Measurements from ENCODE around the gene PPP1CA. TPM values are rescaled to one million over a fixed set of nuclear protein-coding genes. Genes with fewer than 3 reads are reported as not detected.

PPP1CA gene
- total RNA-seq (2022), result 384 and 389 TPM in 2 replicates
- percentile 86 among the genes with signal in this experiment for Bru-seq, nascent RNA
- percentile 96 among the genes with signal in this experiment for BruChase-seq, experiment 1, labeled RNA remaining after a 2-hour chase
- percentile 99 among the genes with signal in this experiment for BruChase-seq, experiment 2, labeled RNA remaining after a 6-hour chase
- long read RNA-seq, transcript PPP1CA-201 (7 exons, 1,389 nt), result minor isoform, 19 of 1,787 reads
- long read RNA-seq, transcript PPP1CA-203 (7 exons, 1,476 nt), result major isoform, 1,600 of 1,787 reads
- long read RNA-seq, transcript PPP1CA-204 (6 exons, 1,677 nt), result minor isoform, 29 of 1,787 reads
- long read RNA-seq, transcript PPP1CA-202 (6 exons, 1,054 nt), result minor isoform, 75 of 1,787 reads
- long read RNA-seq, partial matches to known transcripts, result 15 of 1,787 reads
- long read RNA-seq, other reads (novel, unspliced or antisense), result 36 of 1,787 reads

DNA sequence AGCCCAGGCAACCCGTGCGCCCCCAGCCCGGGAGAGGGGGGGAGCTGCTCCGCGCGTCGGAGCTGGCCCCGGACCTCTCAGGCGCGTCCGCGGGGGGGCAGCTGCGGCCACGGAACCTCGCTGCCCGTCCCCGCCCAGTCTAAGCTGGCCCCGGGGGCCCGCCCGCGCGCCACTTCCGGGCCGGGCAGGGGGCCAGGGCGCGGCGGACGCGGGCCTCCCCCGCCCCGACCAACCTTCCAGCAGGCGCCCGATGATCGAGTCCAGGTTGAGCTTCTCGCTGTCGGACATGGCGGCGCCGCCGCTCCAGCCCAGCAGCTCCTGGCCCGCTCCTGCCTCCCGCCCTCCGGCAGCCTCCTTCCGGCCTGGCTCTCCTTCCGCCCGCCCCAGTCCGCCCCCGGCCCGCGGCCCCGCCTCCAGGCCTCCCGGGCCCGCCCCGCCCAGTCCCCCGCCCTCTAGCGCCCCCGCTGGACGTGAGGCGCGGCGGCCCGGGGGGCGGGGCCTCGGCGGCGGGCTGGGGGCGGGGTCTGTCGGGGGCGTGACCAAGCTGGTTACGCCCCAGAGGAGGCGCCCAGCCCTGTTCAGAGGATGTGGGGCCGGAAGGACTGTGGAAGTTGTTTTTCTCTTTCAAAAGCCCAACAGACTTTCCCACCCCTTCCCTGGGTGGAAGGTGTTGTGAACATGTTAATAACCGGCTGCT is at the start of gene PPP1CA:
TSS of gene PPP1CA (minus strand) at position 364 of the 697 bp plus-strand sequence. CDS start at position 288, 76 bp downstream.
- H3K27me3 ChIP-seq (replicated peaks; ENCODE audit: control insufficient read depth, insufficient read depth, low read length), result no peaks in the 10 kb centered on the region
- DNase-seq, result peak; percentile 94 to 98
- ChIA-PET CTCF (interaction anchor here (0.5 to 2.5 kb wide), 35 partner anchors 9 to 546 kb away, joined by 3 to 73 read pairs (median 9); partner anchors contain the start of genes AIP, CARNS1, CLCF1 and CORO1B), POLR2A (interaction anchor here (0.6 to 2.8 kb wide), 30 partner anchors 10 to 326 kb away, joined by 3 to 63 read pairs (median 6); partner anchors contain the start of genes AIP, CORO1B, GSTP1 and KDM2A)
- H3K4me1 Mint-ChIP-seq (ENCODE audit: low read depth, unreplicated experiment), result peaks cover 2% of the 10 kb centered on the region
- peak within 1 kb of the TSS; percentile 69 for H3K4me3 ChIP-seq (ENCODE audit: low read depth, low read length)
- intact Hi-C loops (cut with micrococcal nuclease; ENCODE audit: unreplicated experiment), result loop anchor here (1.0 to 5.0 kb wide), 5 partner anchors 20 to 106 kb away; partner anchors contain the start of genes AIP, CDK2AP2, PITPNM1 and RPS6KB2
- peak within 1 kb of the TSS; percentile 75 for H3K4me3 Mint-ChIP-seq (ENCODE audit: unreplicated experiment)
- peak within 1 kb of the TSS; percentile 74 for H3K27ac Mint-ChIP-seq (ENCODE audit: unreplicated experiment)
- H3K36me3 Mint-ChIP-seq (ENCODE audit: insufficient read depth, unreplicated experiment), result peaks cover 48% of the 10 kb centered on the region
- no TSS peak for BruUV-seq (replicated peaks)
- no peaks in the 10 kb centered on the region for H3K27me3 Mint-ChIP-seq (ENCODE audit: insufficient read depth, unreplicated experiment)
- TF ChIP-seq, protein P1, sequence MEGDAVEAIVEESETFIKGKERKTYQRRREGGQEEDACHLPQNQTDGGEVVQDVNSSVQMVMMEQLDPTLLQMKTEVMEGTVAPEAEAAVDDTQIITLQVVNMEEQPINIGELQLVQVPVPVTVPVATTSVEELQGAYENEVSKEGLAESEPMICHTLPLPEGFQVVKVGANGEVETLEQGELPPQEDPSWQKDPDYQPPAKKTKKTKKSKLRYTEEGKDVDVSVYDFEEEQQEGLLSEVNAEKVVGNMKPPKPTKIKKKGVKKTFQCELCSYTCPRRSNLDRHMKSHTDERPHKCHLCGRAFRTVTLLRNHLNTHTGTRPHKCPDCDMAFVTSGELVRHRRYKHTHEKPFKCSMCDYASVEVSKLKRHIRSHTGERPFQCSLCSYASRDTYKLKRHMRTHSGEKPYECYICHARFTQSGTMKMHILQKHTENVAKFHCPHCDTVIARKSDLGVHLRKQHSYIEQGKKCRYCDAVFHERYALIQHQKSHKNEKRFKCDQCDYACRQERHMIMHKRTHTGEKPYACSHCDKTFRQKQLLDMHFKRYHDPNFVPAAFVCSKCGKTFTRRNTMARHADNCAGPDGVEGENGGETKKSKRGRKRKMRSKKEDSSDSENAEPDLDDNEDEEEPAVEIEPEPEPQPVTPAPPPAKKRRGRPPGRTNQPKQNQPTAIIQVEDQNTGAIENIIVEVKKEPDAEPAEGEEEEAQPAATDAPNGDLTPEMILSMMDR (IDR thresholded peaks at IDR 0.05; ENCODE audit: insufficient read depth in 1 of 2, low read depth in 1 of 2, low read length in 1 of 2, severe bottlenecking in 1 of 2, unreplicated experiment in 1 of 2), result peak; percentile 41 to 58
- peaks cover 16% of the 10 kb centered on the region for H3K36me3 ChIP-seq (ENCODE audit: control insufficient read depth, insufficient read depth, low read length)
- H3K4me1 ChIP-seq, result peaks cover 14% of the 10 kb centered on the region
- H3K9me3 ChIP-seq, result no peaks in the 10 kb centered on the region
- H3K9me3 Mint-ChIP-seq (ENCODE audit: unreplicated experiment), result no peaks in the 10 kb centered on the region

DNA sequence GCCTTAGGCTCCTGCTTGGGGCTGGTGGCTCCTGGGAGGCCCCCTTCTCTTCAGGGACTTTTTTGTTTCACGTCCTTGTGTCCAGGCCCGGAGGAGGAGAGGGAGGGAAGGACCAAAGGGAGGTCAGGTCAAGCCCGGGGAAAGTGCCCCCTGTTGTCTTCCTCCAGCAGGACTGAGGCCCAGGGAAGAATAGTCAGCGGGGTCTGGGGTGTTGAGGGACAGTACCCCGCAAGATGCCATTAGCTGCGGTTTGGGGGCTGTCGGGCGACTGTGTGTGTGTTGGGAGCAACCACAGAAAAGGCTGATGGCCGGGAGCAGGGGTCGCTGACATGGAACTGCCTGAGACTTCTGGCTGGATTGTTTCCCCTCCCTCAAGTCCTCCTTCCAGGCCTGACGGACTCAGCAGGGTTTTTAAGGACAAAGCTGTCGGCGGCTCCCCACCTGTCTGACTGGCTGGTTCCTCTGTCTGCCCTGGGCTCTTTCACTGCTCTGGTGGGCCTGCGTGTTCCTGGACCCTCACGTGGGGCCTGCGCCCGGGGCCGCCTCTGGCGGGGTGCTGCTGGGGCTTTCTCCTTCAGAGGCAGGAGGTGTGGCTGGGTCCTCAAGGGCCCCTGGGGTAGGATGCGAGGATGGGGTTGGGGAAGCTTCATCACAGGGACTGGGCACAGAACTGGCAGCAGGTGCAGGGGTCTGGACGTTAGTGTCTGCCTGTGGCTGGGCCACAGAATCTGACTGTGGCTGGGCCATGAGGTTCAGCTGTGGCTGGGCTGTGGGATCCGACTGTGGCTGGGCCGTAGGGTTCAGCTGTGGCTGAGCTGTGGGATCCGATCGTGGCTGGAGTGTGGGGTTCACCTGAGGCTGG is 49.4 kb upstream of the PPP1CA start:
- no peak overlapping the region for H3K4me3 ChIP-seq (ENCODE audit: low read depth, low read length)
- CTCF ChIA-PET, result interaction anchor here (0.5 to 1.1 kb wide), 3 partner anchors 50 to 569 kb away, joined by 3 to 5 read pairs (median 3); partner anchors contain the start of gene PPP1CA
- DNase-seq, result no peak
- TF ChIP-seq, protein P1 (IDR thresholded peaks at IDR 0.05; ENCODE audit: insufficient read depth in 1 of 2, low read depth in 1 of 2, low read length in 1 of 2, severe bottlenecking in 1 of 2, unreplicated experiment in 1 of 2), result no peak
- no peaks in the 10 kb centered on the region for H3K4me1 ChIP-seq
- Mint-ChIP-seq H3K4me1 (ENCODE audit: low read depth, unreplicated experiment) (no peaks in the 10 kb centered on the region), H3K36me3 (ENCODE audit: insufficient read depth, unreplicated experiment) (no peaks in the 10 kb centered on the region), H3K4me3 (ENCODE audit: unreplicated experiment) (no peak overlapping the region), H3K27me3 (ENCODE audit: insufficient read depth, unreplicated experiment) (no peaks in the 10 kb centered on the region), H3K9me3 (ENCODE audit: unreplicated experiment) (no peaks in the 10 kb centered on the region), H3K27ac (ENCODE audit: unreplicated experiment) (no peak overlapping the region)
- H3K9me3 ChIP-seq, result no peaks in the 10 kb centered on the region
- no TSS peak for BruUV-seq (replicated peaks)
- intact Hi-C loops (cut with micrococcal nuclease; ENCODE audit: unreplicated experiment), result no loop called here
- no peaks in the 10 kb centered on the region for H3K36me3 ChIP-seq (ENCODE audit: control insufficient read depth, insufficient read depth, low read length)
- no peaks in the 10 kb centered on the region for H3K27me3 ChIP-seq (replicated peaks; ENCODE audit: control insufficient read depth, insufficient read depth, low read length)
- POLR2A ChIA-PET, result no interaction called here

Data from Caco-2 (cell line).